Endothelial cell of umbilical vein (primary cell): Measurements from ENCODE around the gene MALAT1. TPM values are rescaled to one million over a fixed set of nuclear protein-coding genes. Genes with fewer than 3 reads are reported as not detected.
A peak's percentile ranks its signal among the peaks of the same experiment; 100 is the strongest.

ENCODE experiments used
- BruUV-seq: library from RNA; stranded (reverse); fragments of 400-500 nt; replicated peaks from 2 replicates; lab custom pipeline; 2021; lab: Mats Ljungman, UMichigan
- CTCF ChIA-PET: fragments of 300-600, 350-600 bp; sonication (Branson Sonifier 250); formaldehyde crosslinking; loops from one replicate; lab custom pipeline; 2021; ENCODE audit warnings: antibody characterized with exemption, inconsistent platforms; lab: Charles Lee
- POLR2A ChIA-PET: fragments of 300-600, 350-600 bp; sonication (Branson Sonifier 250); formaldehyde crosslinking; loops from one replicate; lab custom pipeline; 2021; ENCODE audit warnings: antibody characterized with exemption, inconsistent platforms; lab: Charles Lee
- DNase-seq: peaks from one replicate; pipeline ENCODE4 v3.0.0-alpha.2; 2011; ENCODE audit warnings: low read depth, low spot score
- FAIRE-seq: peaks from 2 replicates; lab custom pipeline; 2011; peaks lifted over from hg19 to GRCh38; lab: Jason Lieb, UNC
- H2AFZ ChIP-seq: 2 replicates; pipeline ENCODE4 v1.6.0; 2012; ENCODE audit warnings: low read depth, low read length, control low read depth, inconsistent platforms
- H3K27ac ChIP-seq: 2 replicates; pipeline ENCODE4 v1.5.1; 2011; ENCODE audit warnings: low read depth, mild to moderate bottlenecking, control low read depth, low read length, moderate library complexity; ENCODE audit not compliant: insufficient read depth
- H3K27me3 ChIP-seq, 2 experiments: 2 replicates each; pipeline versions ENCODE4 v1.6.0 to v1.6.1; 2011; ENCODE audit warnings: low read length in 2 of 2, mixed read lengths in 1 of 2; ENCODE audit not compliant: control insufficient read depth in 2 of 2, insufficient read depth in 2 of 2
- H3K36me3 ChIP-seq, 2 experiments: 2 replicates in 1 of 2; 3 replicates in 1 of 2; pipeline ENCODE4 v1.5.1; 2011; ENCODE audit warnings: low read length in 2 of 2, mild to moderate bottlenecking in 1 of 2, moderate library complexity in 1 of 2; ENCODE audit not compliant: control insufficient read depth in 2 of 2, insufficient read depth in 2 of 2; ENCODE audit errors: extremely low read depth in 1 of 2
- H3K4me1 ChIP-seq: 3 replicates; pipeline ENCODE4 v1.5.1; 2011; ENCODE audit warnings: mild to moderate bottlenecking, low read length; ENCODE audit not compliant: control insufficient read depth, insufficient read depth; ENCODE audit errors: extremely low read depth
- H3K4me2 ChIP-seq: 2 replicates; pipeline ENCODE4 v1.6.1; 2011; ENCODE audit warnings: low read length, control low read depth, mixed read lengths; ENCODE audit not compliant: insufficient read depth
- H3K4me3 ChIP-seq, 3 experiments: fragments of 200-600 bp in 1 of 3; sonication (generic), shearing (Covaris generic) in 1 of 3; replicated peaks in 1 of 3; 2 replicates each; pipeline ENCODE4 v1.5.1; 2011 to 2016; ENCODE audit warnings: control low read depth in 3 of 3, low read length in 3 of 3, mild to moderate bottlenecking in 2 of 3, inconsistent platforms in 1 of 3, low read depth in 1 of 3, moderate library complexity in 1 of 3; ENCODE audit not compliant: insufficient read depth in 1 of 3
- H3K79me2 ChIP-seq: 2 replicates; pipeline ENCODE4 v1.6.0; 2012; ENCODE audit warnings: low read length, inconsistent platforms; ENCODE audit not compliant: control insufficient read depth, insufficient read depth
- H3K9ac ChIP-seq: replicated peaks from 2 replicates; pipeline ENCODE3; 2011; ENCODE audit warnings: low read length, control low read depth; ENCODE audit not compliant: insufficient read depth; ENCODE audit errors: extremely low read depth
- H3K9me1 ChIP-seq: replicated peaks from 3 replicates; pipeline ENCODE4 v1.6.0; 2011; ENCODE audit warnings: mild to moderate bottlenecking, low read length; ENCODE audit not compliant: control insufficient read depth, insufficient read depth; ENCODE audit errors: extremely low read depth
- H3K9me3 ChIP-seq: replicated peaks from 2 replicates; pipeline ENCODE4 v1.5.1; 2012; ENCODE audit warnings: low read length, inconsistent platforms; ENCODE audit not compliant: control insufficient read depth, insufficient read depth
- H4K20me1 ChIP-seq: replicated peaks from 2 replicates; pipeline ENCODE3; 2011; ENCODE audit warnings: mild to moderate bottlenecking, low read length; ENCODE audit not compliant: control insufficient read depth, insufficient read depth; ENCODE audit errors: extremely low read depth
- CTCF ChIP-seq, 2 donors: IDR thresholded peaks; 1 replicate in 1 of 2; 2 replicates in 1 of 2; pipeline ENCODE4 v1.5.1; 2011; ENCODE audit warnings: low read length in 2 of 2, mild to moderate bottlenecking in 2 of 2, moderate library complexity in 2 of 2, control low read depth in 1 of 2, inconsistent platforms in 1 of 2, low read depth in 1 of 2; ENCODE audit not compliant: insufficient read depth in 1 of 2; ENCODE audit errors: extremely low read depth in 1 of 2
- EZH2 ChIP-seq: IDR thresholded peaks from 2 replicates; pipeline ENCODE4 v1.6.1; 2012; ENCODE audit warnings: borderline replicate concordance, low read depth, mild to moderate bottlenecking, moderate library complexity, low read length, inconsistent platforms; ENCODE audit not compliant: severe bottlenecking
- FOS ChIP-seq: IDR thresholded peaks from 2 replicates; pipeline ENCODE4 v1.6.1; 2011; ENCODE audit warnings: mild to moderate bottlenecking, low read length, moderate library complexity, borderline replicate concordance; ENCODE audit not compliant: insufficient read depth
- GATA2 ChIP-seq: IDR thresholded peaks from 2 replicates; pipeline ENCODE4 v1.7.0; 2011; ENCODE audit warnings: low read depth, mild to moderate bottlenecking, moderate library complexity, mixed read lengths, low read length; ENCODE audit not compliant: insufficient read length, insufficient read depth
- JUN ChIP-seq: IDR thresholded peaks from 2 replicates; pipeline ENCODE4 v1.6.1; 2011; ENCODE audit warnings: borderline replicate concordance, low read depth; ENCODE audit not compliant: insufficient read length, insufficient read depth
- MAX ChIP-seq: IDR thresholded peaks from 2 replicates; pipeline ENCODE4 v1.6.1; 2011; ENCODE audit not compliant: insufficient read depth, insufficient read length
- MYC ChIP-seq: IDR thresholded peaks from one replicate; pipeline ENCODE4 v1.6.1; 2011; ENCODE audit warnings: mild to moderate bottlenecking, low read depth, low read length
- POLR2A ChIP-seq: IDR thresholded peaks from 2 replicates; pipeline ENCODE4 v1.6.1; 2012; ENCODE audit warnings: low read depth, mild to moderate bottlenecking, control low read depth, low read length
- POLR2AphosphoS5 ChIP-seq: IDR thresholded peaks from 2 replicates; pipeline ENCODE4 v1.6.1; 2012; ENCODE audit warnings: low read depth, mild to moderate bottlenecking, control low read depth, low read length, moderate library complexity; ENCODE audit not compliant: insufficient read depth
- dilution Hi-C: fragments of 300-500 bp; cut with MboI; formaldehyde crosslinking; loops from one replicate; pipeline ENCODE4 v1.15.0; 2019; ENCODE audit warnings: low sequenced_read_pairs; ENCODE audit not compliant: extremely low pct_ligation_motif_present
- intact Hi-C: fragments of 100-400 bp; cut with micrococcal nuclease; formaldehyde crosslinking; loops from one replicate; pipeline ENCODE4 v1.10.0; 2022
- polyA plus RNA-seq, 4 experiments: library from polyadenylated mRNA; depleted of rRNA in 3 of 4; stranded (reverse) in 3 of 4; unstranded in 1 of 4; fragments of >200 nt; gene quantifications; 2 replicates each; pipeline versions ENCODE4 v1.2.1 to v1.2.3, GENCODE V29; 2011 to 2012; ENCODE audit warnings: missing spikeins in 1 of 4
- total RNA-seq: library from RNA; stranded (reverse); gene quantifications from 2 replicates; pipeline ENCODE4 v1.2.3, GENCODE V29; 2021

MALAT1 gene
- total and polyA plus RNA-seq, 2 donors (not counting 3 experiments of a cell fraction or from before 2014, with no cell fraction given), result 491 to 7,529 TPM

- Histone ChIP-seq H3K9me3 (no peaks in the 10 kb centered on the region), H3K27me3 (no peaks in the 10 kb centered on the region), H3K9ac (peak overlapping the region; percentile 95), H3K79me2 (peaks cover 59% of the 10 kb centered on the region), H3K9me1 (no peaks in the 10 kb centered on the region), H3K4me3 (peak overlapping the region in 2 of 3 experiments; percentile 91 to 98), H3K27ac (peak overlapping the region; percentile 89), H3K36me3 (peaks cover 25 to 33% of the 10 kb centered on the region in 2 experiments), H3K4me2 (peak overlapping the region; percentile 97), H2AFZ (no peak overlapping the region), H4K20me1 (peaks cover 23% of the 10 kb centered on the region), H3K4me1 (peaks cover 24% of the 10 kb centered on the region)
- ChIA-PET POLR2A (interaction anchor here (0.6 to 13.9 kb wide), 13 partner anchors 7 to 135 kb away, joined by 3 to 283 read pairs (median 11); partner anchors contain the start of genes MALAT1 and NEAT1), CTCF (interaction anchor here (0.7 to 7.8 kb wide), 8 partner anchors 26 to 139 kb away, joined by 3 to 105 read pairs (median 8); no protein-coding TSS in a partner anchor)
- intact Hi-C loops, result loop anchor here (2.0 kb wide), 1 partner anchor 77 kb away; no protein-coding TSS in a partner anchor
- no peak for FAIRE-seq
- BruUV-seq, result no TSS peak
- dilution Hi-C loops, result no loop called here
- TF ChIP-seq POLR2AphosphoS5 (no peak), FOS (no peak), JUN (no peak), CTCF (IDR thresholded peaks at IDR 0.05; ENCODE audit: extremely low read depth in 1 of 2, insufficient read depth in 1 of 2, low read depth in 1 of 2, low read length in 2 of 2) (no peak), EZH2 (no peak), MYC (no peak), MAX (no peak), GATA2 (no peak), POLR2A (peak; percentile 76)
- peak; percentile 34 for DNase-seq
These were observed 6.8 kb downstream of the MALAT1 start for GRCh38 chr11:65505466-65506289.
